Measurements from ENCODE around the gene PLEKHM1. TPM values are rescaled to one million over a fixed set of nuclear protein-coding genes. Genes with fewer than 3 reads are reported as not detected.

PLEKHM1 gene
- total RNA-seq, 2 experiments from 2014 or later, result 25.7 to 26.3 TPM

GRCh38 chr17:45389354-45389753 is 101.2 kb downstream of the PLEKHM1 start:
- POLR2A ChIA-PET, result interaction anchor here (0.5 to 0.7 kb wide), 2 partner anchors 130 to 567 kb away, joined by 7 to 8 read pairs; no protein-coding TSS in a partner anchor
- CTCF ChIA-PET, result interaction anchor here (0.6 to 7.4 kb wide), 5 partner anchors 37 to 154 kb away, joined by 3 to 82 read pairs (median 3); no protein-coding TSS in a partner anchor

DNA sequence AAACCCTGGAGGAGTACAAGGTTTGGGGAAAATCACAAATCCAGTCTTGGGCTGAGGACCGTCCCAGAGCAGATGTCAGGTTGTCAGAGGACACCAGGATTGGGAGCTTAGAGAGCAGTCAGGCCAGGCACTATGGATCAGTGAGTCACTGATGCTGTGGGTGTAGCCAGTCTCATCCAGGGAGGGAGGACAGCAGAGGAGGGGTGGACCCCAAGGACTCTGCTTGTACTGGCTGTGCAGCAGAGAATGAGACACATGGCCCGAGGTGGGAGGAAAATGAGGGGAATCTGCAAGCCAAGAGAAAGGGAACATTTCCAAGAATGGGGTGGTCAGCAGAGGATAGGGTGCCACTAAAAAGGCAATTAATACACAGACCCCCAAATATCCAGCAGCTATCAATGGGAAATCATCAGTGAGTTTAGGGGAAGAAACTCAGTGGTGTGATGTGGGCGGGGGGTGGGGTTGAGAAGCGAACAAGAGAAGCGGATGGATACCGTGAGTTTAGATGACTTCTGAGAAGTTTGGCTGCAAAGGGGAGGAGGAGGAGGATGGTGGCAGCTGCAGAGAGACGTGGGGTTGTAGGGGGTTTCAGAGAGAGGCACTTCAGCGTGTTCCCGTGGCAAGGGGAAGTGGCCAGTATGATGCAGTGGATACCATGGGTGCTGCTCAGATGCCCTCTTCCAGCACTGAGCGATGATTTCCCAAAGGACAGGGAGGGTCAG is 101.8 kb downstream of the PLEKHM1 start:
- ChIA-PET CTCF (interaction anchor here (0.6 to 7.4 kb wide), 7 partner anchors 11 to 749 kb away, joined by 3 to 82 read pairs (median 4); no protein-coding TSS in a partner anchor), POLR2A (interaction anchor here (0.7 kb wide), 1 partner anchor 130 kb away, joined by 7 read pairs; no protein-coding TSS in a partner anchor)

DNA sequence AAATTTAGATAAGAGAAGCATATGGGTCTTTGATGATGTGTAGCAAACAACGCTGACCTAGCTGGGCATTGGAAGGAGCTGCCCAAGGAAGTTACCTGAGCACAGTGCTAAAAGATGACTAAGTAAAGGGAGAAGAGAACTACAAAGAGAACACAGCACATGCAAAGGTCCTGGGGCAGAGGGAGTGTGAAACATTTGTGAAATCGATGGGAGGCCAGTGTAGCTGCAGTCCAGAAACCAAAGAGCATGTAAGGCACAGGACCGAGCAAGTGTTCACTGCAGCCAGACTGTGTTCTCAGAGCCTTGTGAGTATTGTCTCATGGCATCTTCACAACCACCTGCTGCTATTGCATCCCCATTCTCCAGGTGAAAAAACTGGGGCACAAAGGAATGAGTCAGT is 102.8 kb downstream of the PLEKHM1 start:
- POLR2A ChIA-PET, result no interaction called here

GRCh38 chr17:45386178-45386577 is 104.3 kb downstream of the PLEKHM1 start:
- ChIA-PET CTCF (interaction anchor here (0.6 to 7.4 kb wide), 28 partner anchors 8 to 251 kb away, joined by 3 to 82 read pairs (median 6); partner anchors contain the start of genes ACBD4, FMNL1 and MAP3K14), POLR2A (no interaction called here)

More for the DNA sequence above, 102.8 kb downstream of the PLEKHM1 start:
- CTCF ChIA-PET, result interaction anchor here (0.7 to 7.4 kb wide), 8 partner anchors 13 to 158 kb away, joined by 3 to 82 read pairs (median 4); no protein-coding TSS in a partner anchor

Other genes with a start within 250 kb of the PLEKHM1 start
- under 1 TPM; 0.25 TPM for gene SPATA32, start 228.6 kb downstream of the PLEKHM1 start, total RNA-seq
- 10 to 100 TPM; 47.5 to 51.6 TPM for gene MAP3K14, start 173.7 kb downstream of the PLEKHM1 start, total RNA-seq
- 10 to 100 TPM; 35.9 to 41.3 TPM for gene ARHGAP27, start 57.9 kb downstream of the PLEKHM1 start, total RNA-seq